ENCODE data around the gene PLPPR4. TPM values are rescaled to one million over a fixed set of nuclear protein-coding genes. Genes with fewer than 3 reads are reported as not detected.

PLPPR4 gene
- total and polyA plus RNA-seq, 2 of the 4 experiments (the other 2 are of a cell fraction): 4.5 to 7.0 TPM

- POLR2A ChIA-PET (ENCODE audit: unreplicated experiment): no interaction called here
- TF ChIP-seq CTCF (conservative IDR thresholded peaks at IDR 0.05; ENCODE audit: low read depth, low read length) (peak; percentile 20; the same call in 1 of the 2 replicates), RFX5 (IDR thresholded peaks at IDR 0.05; ENCODE audit: low read depth, low read length) (no peak), USF2 (IDR thresholded peaks at IDR 0.05; ENCODE audit: low read depth, low read length) (no peak), MXI1 (IDR thresholded peaks at IDR 0.05; ENCODE audit: borderline replicate concordance, low read depth, low read length) (no peak), POLR2A (IDR thresholded peaks at IDR 0.05; ENCODE audit: low read depth, low read length) (no peak), RAD21 (IDR thresholded peaks at IDR 0.05; ENCODE audit: low read length) (peak; percentile 27; the same call in 1 of the 2 replicates), FOS (IDR thresholded peaks at IDR 0.05; ENCODE audit: low read depth, low read length) (no peak), ELK1 (IDR thresholded peaks at IDR 0.05; ENCODE audit: borderline replicate concordance, low read depth, low read length) (no peak), RCOR1 (IDR thresholded peaks at IDR 0.05; ENCODE audit: insufficient replicate concordance, low read length) (no peak), MAFK (IDR thresholded peaks at IDR 0.05; ENCODE audit: low read depth, low read length) (no peak), CEBPB (IDR thresholded peaks at IDR 0.05; ENCODE audit: low read depth, low read length) (no peak)
- intact Hi-C loops (cut with micrococcal nuclease): no loop called here
Measured at GRCh38 chr1:99326215-99326949, 62.1 kb downstream of the PLPPR4 start.

More at GRCh38 chr1:99326215-99326949, 62.1 kb downstream of the PLPPR4 start:
- H3K4me3 ChIP-seq (ENCODE audit: insufficient read depth, low read depth, low read length): no peak overlapping the region
- H2AK5ac ChIP-seq (ENCODE audit: low read depth, low read length): no peak overlapping the region
- H4K20me1 ChIP-seq (ENCODE audit: insufficient read depth, low read length): no peaks in the 10 kb centered on the region
- H3K4ac ChIP-seq (ENCODE audit: low read depth, low read length): no peak overlapping the region
- H4K5ac ChIP-seq (ENCODE audit: low read depth, low read length): no peak overlapping the region
- no peak overlapping the region for H2AFZ ChIP-seq (replicated peaks; ENCODE audit: low read length, poor library complexity)
- ATAC-seq (ENCODE audit: low read depth) (no peak), DNase-seq (no peak)
- no peak overlapping the region for H3K23ac ChIP-seq (ENCODE audit: low read depth, low read length)
- no peak overlapping the region for H3K27ac ChIP-seq (ENCODE audit: insufficient read depth, low read length)
- H3K4me2 ChIP-seq (ENCODE audit: low read depth, low read length): no peak overlapping the region
- H3K36me3 ChIP-seq (ENCODE audit: control insufficient read depth, insufficient read depth, low read length): no peaks in the 10 kb centered on the region
- in situ Hi-C loops (cut with MboI; ENCODE audit: low sequenced_read_pairs): no loop called here
- H3K9ac ChIP-seq (ENCODE audit: low read depth, low read length): no peak overlapping the region
- no peaks in the 10 kb centered on the region for H3K4me1 ChIP-seq (ENCODE audit: control insufficient read depth, insufficient read depth, low read length)
- no peaks in the 10 kb centered on the region for H3K9me1 ChIP-seq (ENCODE audit: insufficient read depth, low read length)
- no peaks in the 10 kb centered on the region for H3K9me3 ChIP-seq (ENCODE audit: control insufficient read depth, insufficient read depth, low read length)
- no peak overlapping the region for H3K14ac ChIP-seq (replicated peaks; ENCODE audit: low read depth, low read length)
- no peak overlapping the region for H2BK15ac ChIP-seq (ENCODE audit: low read depth, low read length)
- no peak overlapping the region for H2BK20ac ChIP-seq (ENCODE audit: low read depth, low read length)
- H3K18ac ChIP-seq (ENCODE audit: low read depth, low read length): no peak overlapping the region
- no TSS peak for BruUV-seq (replicated peaks)
- no CpG with 5 or more reads among the region's 3 CpGs for WGBS, 2 experiments (ENCODE audit: extremely low coverage in 2 of 2, insufficient read length in 1 of 2)
- no peaks in the 10 kb centered on the region; the same call in none of the 2 replicates for H3K27me3 ChIP-seq (ENCODE audit: control insufficient read depth, insufficient read depth, low read length)
- H3K79me1 ChIP-seq (ENCODE audit: low read depth in 1 of 2, low read length in 2 of 2): no peaks in the 10 kb centered on the region
- no peak overlapping the region for H2AK9ac ChIP-seq (replicated peaks; ENCODE audit: low read depth, low read length, poor library complexity)
- dilution Hi-C loops (cut with HindIII; ENCODE audit: low sequenced_read_pairs, unreplicated experiment): no loop called here
- H3K56ac ChIP-seq (ENCODE audit: extremely low read depth, insufficient read depth, low read length): no peak overlapping the region
- CTCF ChIA-PET: interaction anchor here (0.6 to 0.9 kb wide), 3 partner anchors 12 to 562 kb away, joined by 3 to 4 read pairs (median 3); no protein-coding TSS in a partner anchor
- no peak overlapping the region for H4K8ac ChIP-seq (ENCODE audit: low read depth in 2 of 2, low read length in 2 of 2)
- no peak overlapping the region for H4K91ac ChIP-seq (ENCODE audit: insufficient read depth, low read depth, low read length)
- H2BK5ac ChIP-seq (ENCODE audit: low read depth, low read length, poor library complexity, severe bottlenecking): no peak overlapping the region
- H2BK120ac ChIP-seq (ENCODE audit: low read depth, low read length): no peak overlapping the region

All from IMR-90 (cell line).